Mucosa of gallbladder (tissue), 1 donor: ENCODE measurements around the gene FCGR2B. TPM values are rescaled to one million over a fixed set of nuclear protein-coding genes. Genes with fewer than 3 reads are reported as not detected.
A peak's percentile ranks its signal among the peaks of the same experiment; 100 is the strongest.
"Not testable (repeated sequence)": the region's sequence is repeated elsewhere in the genome, so short reads cannot be mapped to it uniquely, and the experiment has no call there.

ENCODE experiments used
- DNase-seq: peaks from one replicate; pipeline ENCODE4 v3.0.0-alpha.2; 2020; ENCODE audit warnings: low spot score
- total RNA-seq: library from RNA; stranded (reverse); gene quantifications from one replicate; pipeline ENCODE4 v1.2.1, GENCODE V29; 2021
- donor health status: DM: no; HTN: no; CAD: no.

FCGR2B gene
- total RNA-seq, 1 donor from 2014 or later = 19.4 TPM

- DNase-seq = no peak
Measured at GRCh38 chr1:161705537-161705936, 42.6 kb downstream of the FCGR2B start.

GRCh38 chr1:161706113-161706481 is 43.2 kb downstream of the FCGR2B start:
- DNase-seq = no peak

- no peak for DNase-seq
Measured at GRCh38 chr1:161706482-161707347, 43.8 kb downstream of the FCGR2B start, which contains the start of gene FCRLA. TSS of gene FCRLA (plus strand) at chr1:161707229. CDS start at chr1:161707265, 36 bp downstream.

GRCh38 chr1:161707503-161707902 is 44.6 kb downstream of the FCGR2B start:
- DNase-seq = no peak

GRCh38 chr1:161709373-161709772 is 46.4 kb downstream of the FCGR2B start:
- no peak for DNase-seq

- DNase-seq = no peak
Measured at GRCh38 chr1:161710560-161710959, 47.6 kb downstream of the FCGR2B start.

- no peak for DNase-seq
Measured at GRCh38 chr1:161718559-161719324, 55.8 kb downstream of the FCGR2B start.

- DNase-seq = no peak
Measured at GRCh38 chr1:161719325-161719611, 56.3 kb downstream of the FCGR2B start.

- no peak for DNase-seq
Measured at GRCh38 chr1:161720422-161720821, 57.5 kb downstream of the FCGR2B start.

- no peak for DNase-seq
Measured at GRCh38 chr1:161720956-161721737, 58.2 kb downstream of the FCGR2B start, which contains the start of gene FCRLB. TSS of gene FCRLB (plus strand) at chr1:161721544. CDS start at chr1:161722673, 1,129 bp downstream.

GRCh38 chr1:161721738-161722343 is 58.9 kb downstream of the FCGR2B start:
- DNase-seq = no peak

- no peak for DNase-seq
Measured at GRCh38 chr1:161722406-161722805, 59.5 kb downstream of the FCGR2B start.

- DNase-seq = no peak
Measured at GRCh38 chr1:161723459-161724141, 60.7 kb downstream of the FCGR2B start.

GRCh38 chr1:161725258-161725907 is 62.4 kb downstream of the FCGR2B start:
- DNase-seq = not testable (repeated sequence)

- DNase-seq = peak; percentile 13
Measured at GRCh38 chr1:161725908-161726472, 63.0 kb downstream of the FCGR2B start.

GRCh38 chr1:161726473-161727255 is 63.7 kb downstream of the FCGR2B start:
- DNase-seq = peak; percentile 79

GRCh38 chr1:161727256-161727924 is 64.4 kb downstream of the FCGR2B start:
- DNase-seq = no peak
